Endothelial cell of umbilical vein (primary cell): ENCODE data around the gene PPP2R2C.

Experiments used
- EZH2 ChIP-seq: IDR thresholded peaks from 2 replicates; pipeline ENCODE4 v1.6.1; 2012; ENCODE audit warnings: borderline replicate concordance, low read depth, mild to moderate bottlenecking, moderate library complexity, low read length, inconsistent platforms; ENCODE audit not compliant: severe bottlenecking
- FOS ChIP-seq: IDR thresholded peaks from 2 replicates; pipeline ENCODE4 v1.6.1; 2011; ENCODE audit warnings: mild to moderate bottlenecking, low read length, moderate library complexity, borderline replicate concordance; ENCODE audit not compliant: insufficient read depth
- GATA2 ChIP-seq: IDR thresholded peaks from 2 replicates; pipeline ENCODE4 v1.7.0; 2011; ENCODE audit warnings: low read depth, mild to moderate bottlenecking, moderate library complexity, mixed read lengths, low read length; ENCODE audit not compliant: insufficient read length, insufficient read depth
- JUN ChIP-seq: IDR thresholded peaks from 2 replicates; pipeline ENCODE4 v1.6.1; 2011; ENCODE audit warnings: borderline replicate concordance, low read depth; ENCODE audit not compliant: insufficient read length, insufficient read depth
- MAX ChIP-seq: IDR thresholded peaks from 2 replicates; pipeline ENCODE4 v1.6.1; 2011; ENCODE audit not compliant: insufficient read depth, insufficient read length
- POLR2A ChIP-seq: IDR thresholded peaks from 2 replicates; pipeline ENCODE4 v1.6.1; 2012; ENCODE audit warnings: low read depth, mild to moderate bottlenecking, control low read depth, low read length
- POLR2AphosphoS5 ChIP-seq: IDR thresholded peaks from 2 replicates; pipeline ENCODE4 v1.6.1; 2012; ENCODE audit warnings: low read depth, mild to moderate bottlenecking, control low read depth, low read length, moderate library complexity; ENCODE audit not compliant: insufficient read depth
- TF ChIP-seq, protein P1 (sequence below), 2 donors: IDR thresholded peaks; 1 replicate in 1 of 2; 2 replicates in 1 of 2; pipeline ENCODE4 v1.5.1; 2011; ENCODE audit warnings: low read length in 2 of 2, mild to moderate bottlenecking in 2 of 2, moderate library complexity in 2 of 2, control low read depth in 1 of 2, inconsistent platforms in 1 of 2, low read depth in 1 of 2; ENCODE audit not compliant: insufficient read depth in 1 of 2; ENCODE audit errors: extremely low read depth in 1 of 2

DNA sequence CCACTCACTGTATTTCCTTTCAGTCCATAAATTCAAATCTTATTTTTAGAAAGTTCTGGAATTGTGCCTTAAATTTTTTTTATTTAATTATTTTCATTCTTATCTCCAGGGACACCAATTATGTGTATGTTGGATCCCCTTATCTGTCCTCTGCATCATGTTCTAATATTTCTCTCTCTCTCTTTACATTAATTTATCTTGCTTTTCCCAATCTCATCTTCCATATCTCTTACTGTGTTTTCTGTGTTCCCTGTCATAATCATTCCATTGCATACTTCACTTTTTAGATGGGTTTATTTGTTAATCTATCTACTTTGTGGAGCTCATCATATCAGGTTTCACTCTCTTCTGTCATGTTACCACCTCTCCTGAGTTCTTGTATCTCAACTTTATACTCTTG lies 37.4 kb downstream of the PPP2R2C start:
- TF ChIP-seq, protein P1, sequence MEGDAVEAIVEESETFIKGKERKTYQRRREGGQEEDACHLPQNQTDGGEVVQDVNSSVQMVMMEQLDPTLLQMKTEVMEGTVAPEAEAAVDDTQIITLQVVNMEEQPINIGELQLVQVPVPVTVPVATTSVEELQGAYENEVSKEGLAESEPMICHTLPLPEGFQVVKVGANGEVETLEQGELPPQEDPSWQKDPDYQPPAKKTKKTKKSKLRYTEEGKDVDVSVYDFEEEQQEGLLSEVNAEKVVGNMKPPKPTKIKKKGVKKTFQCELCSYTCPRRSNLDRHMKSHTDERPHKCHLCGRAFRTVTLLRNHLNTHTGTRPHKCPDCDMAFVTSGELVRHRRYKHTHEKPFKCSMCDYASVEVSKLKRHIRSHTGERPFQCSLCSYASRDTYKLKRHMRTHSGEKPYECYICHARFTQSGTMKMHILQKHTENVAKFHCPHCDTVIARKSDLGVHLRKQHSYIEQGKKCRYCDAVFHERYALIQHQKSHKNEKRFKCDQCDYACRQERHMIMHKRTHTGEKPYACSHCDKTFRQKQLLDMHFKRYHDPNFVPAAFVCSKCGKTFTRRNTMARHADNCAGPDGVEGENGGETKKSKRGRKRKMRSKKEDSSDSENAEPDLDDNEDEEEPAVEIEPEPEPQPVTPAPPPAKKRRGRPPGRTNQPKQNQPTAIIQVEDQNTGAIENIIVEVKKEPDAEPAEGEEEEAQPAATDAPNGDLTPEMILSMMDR (IDR thresholded peaks at IDR 0.05; ENCODE audit: extremely low read depth in 1 of 2, insufficient read depth in 1 of 2, low read depth in 1 of 2, low read length in 2 of 2) = no peak
- no peak for TF ChIP-seq POLR2A
- TF ChIP-seq MAX = no peak
- TF ChIP-seq GATA2 = no peak
- no peak for TF ChIP-seq FOS
- no peak for TF ChIP-seq EZH2
- no peak for TF ChIP-seq POLR2AphosphoS5
- no peak for TF ChIP-seq JUN
